Measurements from ENCODE around the gene TMEM119.

Gene TMEM119

GRCh38 chr12:108597559-108598471, at the start of gene TMEM119:
Gene TMEM119 (minus strand): TSS chr12:108598084. CDS start chr12:108592383, 5,701 bp downstream.
- DNase-seq = no peak

GRCh38 chr12:108646600-108647579, 49.0 kb upstream of the TMEM119 start:
- no peak for DNase-seq

- DNase-seq = no peak
Measured at GRCh38 chr12:108645686-108646599, 48.1 kb upstream of the TMEM119 start.

- no peak for DNase-seq
Measured at GRCh38 chr12:108644811-108645120, 46.9 kb upstream of the TMEM119 start.

- no peak for DNase-seq
Measured at GRCh38 chr12:108643941-108644810, 46.3 kb upstream of the TMEM119 start.

GRCh38 chr12:108642899-108643654, 45.2 kb upstream of the TMEM119 start:
- no peak for DNase-seq

- no peak for DNase-seq
Measured at GRCh38 chr12:108642269-108642870, 44.5 kb upstream of the TMEM119 start.

GRCh38 chr12:108641446-108642268, 43.8 kb upstream of the TMEM119 start:
- DNase-seq = no peak

- peak; percentile 95 for DNase-seq
Measured at GRCh38 chr12:108640802-108641445, 43.0 kb upstream of the TMEM119 start.

- DNase-seq = no peak
Measured at GRCh38 chr12:108638997-108639822, 41.3 kb upstream of the TMEM119 start.

- DNase-seq = no peak
Measured at GRCh38 chr12:108638141-108638827, 40.4 kb upstream of the TMEM119 start.

- DNase-seq = no peak
Measured at GRCh38 chr12:108637222-108637971, 39.5 kb upstream of the TMEM119 start.

- no peak for DNase-seq
Measured at GRCh38 chr12:108635997-108636808, 38.3 kb upstream of the TMEM119 start.

- peak; percentile 56 for DNase-seq
Measured at GRCh38 chr12:108635201-108635996, 37.5 kb upstream of the TMEM119 start.

GRCh38 chr12:108634341-108634751, 36.5 kb upstream of the TMEM119 start:
- peak; percentile 93 for DNase-seq

Data from hematopoietic multipotent progenitor cell treated with erythropoietin and hydrocortisone succinate and interleukin-3 and kit ligand, for 8 days (in vitro differentiated cells).